ENCODE results near the gene DLG3.
"Not testable (repeated sequence)": the region's sequence is repeated elsewhere in the genome, so short reads cannot be mapped to it uniquely, and the experiment has no call there.

Gene DLG3

GRCh38 chrX:70444326-70444945, at the start of gene DLG3:
DLG3 (plus strand) TSS chrX:70444835; CDS start chrX:70445202, 367 bp downstream.
- DNase-seq, result peak; percentile 40

DNA sequence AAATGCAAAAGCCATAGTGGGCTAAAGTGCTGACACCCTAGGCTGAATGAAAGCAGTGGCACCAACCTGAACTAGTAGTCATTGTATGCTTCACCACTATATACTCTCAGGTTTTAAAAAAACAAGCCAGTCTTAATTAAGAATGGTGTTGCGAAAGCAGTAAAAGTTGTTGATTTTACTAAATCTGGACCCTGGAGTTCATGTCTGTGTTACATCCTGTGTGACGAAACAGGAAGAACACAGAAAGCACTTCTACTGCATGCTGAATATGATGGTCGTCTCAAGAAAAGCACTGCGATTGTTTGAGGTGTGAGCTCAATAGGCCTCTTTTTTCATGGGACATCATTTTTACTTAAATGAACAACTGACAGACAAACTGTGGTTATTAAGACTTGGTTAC, 45.7 kb upstream of the DLG3 start:
- DNase-seq, result peak; percentile 11

DNA sequence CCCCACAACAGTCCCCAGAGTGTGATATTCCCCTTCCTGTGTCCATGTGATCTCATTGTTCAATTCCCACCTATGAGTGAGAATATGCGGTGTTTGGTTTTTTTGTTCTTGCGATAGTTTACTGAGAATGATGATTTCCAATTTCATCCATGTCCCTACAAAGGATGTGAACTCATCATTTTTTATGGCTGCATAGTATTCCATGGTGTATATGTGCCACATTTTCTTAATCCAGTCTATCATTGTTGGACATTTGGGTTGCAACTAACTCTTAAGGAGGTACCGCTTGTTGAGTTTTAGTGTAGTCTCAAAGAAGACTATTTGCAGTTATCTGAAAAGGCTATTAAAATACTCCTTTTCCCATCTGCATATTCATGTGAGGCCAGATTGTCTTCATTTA, 44.5 kb upstream of the DLG3 start:
- DNase-seq, result not testable (repeated sequence)

DNA sequence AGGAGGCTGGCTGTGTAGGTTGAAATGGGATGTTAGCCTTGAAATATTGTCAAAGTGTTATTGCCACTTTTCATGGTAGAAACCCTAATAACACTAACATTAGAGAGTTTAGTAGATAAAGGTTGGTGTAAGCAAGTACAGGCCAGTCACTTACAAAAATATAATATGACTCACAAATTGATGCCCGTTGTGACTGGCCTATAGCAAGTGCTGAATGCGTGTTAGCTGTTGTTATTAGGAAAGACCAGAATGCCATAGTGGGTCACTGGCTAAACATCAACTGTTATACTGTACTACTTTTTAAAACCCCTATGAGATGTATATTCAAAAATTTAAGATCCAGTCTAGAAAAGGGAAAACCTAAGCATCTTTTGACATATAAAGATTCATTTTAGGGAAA, 41.9 kb upstream of the DLG3 start:
- DNase-seq, result no peak

- DNase-seq, result no peak
Observed at GRCh38 chrX:70405003-70405402, 39.6 kb upstream of the DLG3 start.

- DNase-seq, result no peak
Observed at GRCh38 chrX:70410921-70411320, 33.7 kb upstream of the DLG3 start.

GRCh38 chrX:70411475-70411874, 33.2 kb upstream of the DLG3 start:
- DNase-seq, result no peak

- no peak for DNase-seq
Observed at GRCh38 chrX:70421618-70422017, 23.0 kb upstream of the DLG3 start.

DNA sequence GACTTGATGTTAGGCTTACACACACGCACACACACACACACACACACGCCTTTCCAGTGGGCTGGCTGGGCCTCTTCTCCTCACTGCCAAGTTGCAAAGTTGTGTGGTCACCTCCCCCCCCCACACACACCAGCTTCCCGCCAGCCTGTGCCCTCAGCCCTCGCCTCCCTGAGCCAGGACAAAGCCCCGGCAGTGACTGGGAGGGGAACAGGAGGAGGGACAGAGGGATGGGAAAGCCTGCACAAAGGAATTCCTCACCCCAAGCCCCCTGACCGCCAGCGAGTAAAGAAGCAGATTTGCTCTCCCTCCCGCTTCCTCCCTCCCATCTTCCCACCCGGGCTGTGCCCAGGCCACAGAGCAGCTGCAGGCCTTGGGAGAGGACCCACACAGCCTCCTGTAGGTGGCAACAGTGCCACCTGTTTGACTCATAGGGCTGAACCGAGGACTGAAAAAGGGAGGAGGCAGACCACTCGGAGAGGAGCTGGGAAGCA, 21.7 kb upstream of the DLG3 start, which contains the start of gene GDPD2:
Gene GDPD2, plus strand, starts transcription at position 464 of the 491 bp plus-strand sequence. CDS start 1,671 bp downstream, outside the sequence.
- DNase-seq, result no peak

- no peak for DNase-seq
Observed at GRCh38 chrX:70423936-70424675, 20.5 kb upstream of the DLG3 start.

GRCh38 chrX:70424801-70425200, 19.8 kb upstream of the DLG3 start:
- no peak for DNase-seq

DNA sequence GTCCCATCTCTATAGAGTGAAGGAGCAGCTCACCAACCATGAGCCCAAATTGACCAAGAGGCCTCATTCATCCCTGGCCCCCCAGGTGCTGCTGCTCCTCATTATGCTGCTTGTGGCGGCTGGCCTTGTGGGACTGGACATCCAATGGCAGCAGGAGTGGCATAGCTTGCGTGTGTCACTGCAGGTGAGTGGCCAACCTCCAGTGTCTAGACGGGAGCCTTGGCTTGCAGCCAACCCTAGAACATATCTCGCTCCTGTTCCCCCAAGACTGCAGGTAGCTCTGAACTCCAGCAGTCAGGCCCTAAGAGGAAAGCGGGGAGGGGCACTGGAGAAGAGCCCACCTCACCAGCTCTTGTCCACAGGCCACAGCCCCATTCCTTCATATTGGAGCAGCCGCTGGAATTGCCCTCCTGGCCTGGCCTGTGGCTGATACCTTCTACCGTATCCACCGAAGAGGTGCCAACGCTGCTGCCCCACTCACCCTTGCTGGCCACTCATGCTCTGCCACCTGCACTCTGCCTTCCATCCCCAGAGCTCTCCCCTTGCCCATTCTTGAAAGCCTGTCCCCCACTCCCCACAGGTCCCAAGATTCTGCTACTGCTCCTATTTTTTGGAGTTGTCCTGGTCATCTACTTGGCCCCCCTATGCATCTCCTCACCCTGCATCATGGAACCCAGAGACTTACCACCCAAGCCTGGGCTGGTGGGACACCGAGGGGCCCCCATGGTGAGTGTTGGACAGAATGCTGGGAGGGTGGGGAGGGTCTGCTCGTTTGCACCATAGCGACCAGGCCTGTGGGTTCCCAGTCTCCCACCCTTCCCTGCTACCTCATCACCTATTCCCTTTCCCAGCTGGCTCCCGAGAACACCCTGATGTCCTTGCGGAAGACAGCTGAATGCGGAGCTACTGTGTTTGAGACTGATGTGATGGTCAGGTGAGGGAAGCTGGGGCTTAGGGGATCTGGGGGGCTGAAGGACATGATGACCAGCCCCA, 18.1 kb upstream of the DLG3 start:
- DNase-seq, result no peak

GRCh38 chrX:70427365-70427764, 17.3 kb upstream of the DLG3 start:
- DNase-seq, result no peak

GRCh38 chrX:70429759-70430158, 14.9 kb upstream of the DLG3 start:
- DNase-seq, result no peak

DNA sequence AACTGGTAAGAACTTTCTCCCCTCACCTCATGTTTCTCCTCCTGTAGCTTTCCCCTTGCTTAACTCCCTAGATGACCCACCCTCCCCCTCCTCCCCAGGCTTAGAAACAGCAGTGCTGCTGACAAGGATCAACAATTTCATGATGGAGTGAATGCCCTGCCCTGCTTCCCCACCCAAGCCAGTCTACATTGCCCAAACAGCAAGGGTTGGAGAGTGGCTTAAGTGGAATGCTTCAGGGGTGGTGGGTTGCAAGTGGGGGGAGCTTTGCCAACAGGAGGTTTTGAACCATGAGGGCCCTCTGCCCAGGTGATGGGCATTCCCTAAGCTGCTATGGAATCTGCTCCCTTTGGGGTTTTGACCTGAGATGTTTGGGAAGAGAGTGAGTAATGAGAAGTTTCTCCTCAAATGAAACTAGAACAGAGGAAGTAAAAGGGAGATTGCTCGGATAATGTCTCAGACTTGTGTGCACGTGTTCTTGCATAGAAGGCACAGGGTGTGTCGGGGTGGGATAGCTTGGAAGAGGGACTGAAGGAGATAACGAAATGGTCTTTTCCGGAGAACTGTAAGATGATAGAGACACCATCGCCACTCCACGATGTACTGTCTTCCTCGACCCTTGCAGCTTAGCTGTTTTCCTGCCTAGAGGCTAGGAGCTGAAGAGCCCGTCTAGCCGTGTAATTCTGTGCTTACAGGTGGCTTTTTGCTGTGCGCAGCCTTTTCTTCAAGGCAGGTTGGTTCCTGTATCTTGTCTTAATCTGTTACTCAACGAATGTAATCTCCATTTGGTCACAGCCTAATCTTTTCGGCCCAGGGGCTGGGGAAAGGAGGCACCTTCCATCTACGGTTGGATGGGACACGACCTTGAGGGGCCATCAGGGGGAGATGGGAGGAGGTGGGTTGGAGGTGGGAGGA, 11.4 kb upstream of the DLG3 start:
- DNase-seq, result no peak

DNA sequence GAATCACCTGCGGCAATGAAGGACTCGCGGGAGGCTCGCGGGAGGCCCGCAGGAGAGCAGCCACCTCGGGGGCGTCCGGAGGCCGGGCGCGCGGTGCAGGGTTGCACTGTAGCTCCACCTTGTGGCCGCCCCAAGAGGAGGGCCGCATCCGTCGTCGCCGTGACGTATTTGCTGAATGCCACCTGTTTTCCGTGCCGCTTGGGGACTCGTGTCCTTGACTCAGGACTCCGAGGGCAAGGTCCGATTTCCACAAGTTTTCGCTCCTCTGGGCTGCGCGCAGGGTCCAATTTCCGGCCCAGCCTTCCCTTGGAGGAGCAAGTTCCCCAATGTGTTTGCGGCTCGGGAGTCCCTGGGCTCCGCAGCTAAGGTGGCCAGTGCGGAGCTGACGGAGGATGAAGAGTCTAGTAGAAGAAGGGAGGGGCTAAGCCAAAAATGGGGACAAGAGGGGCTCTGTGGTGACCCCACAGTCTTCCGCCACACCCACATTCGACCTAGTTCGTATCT, 10.7 kb upstream of the DLG3 start:
- DNase-seq, result peak; percentile 81

DNA sequence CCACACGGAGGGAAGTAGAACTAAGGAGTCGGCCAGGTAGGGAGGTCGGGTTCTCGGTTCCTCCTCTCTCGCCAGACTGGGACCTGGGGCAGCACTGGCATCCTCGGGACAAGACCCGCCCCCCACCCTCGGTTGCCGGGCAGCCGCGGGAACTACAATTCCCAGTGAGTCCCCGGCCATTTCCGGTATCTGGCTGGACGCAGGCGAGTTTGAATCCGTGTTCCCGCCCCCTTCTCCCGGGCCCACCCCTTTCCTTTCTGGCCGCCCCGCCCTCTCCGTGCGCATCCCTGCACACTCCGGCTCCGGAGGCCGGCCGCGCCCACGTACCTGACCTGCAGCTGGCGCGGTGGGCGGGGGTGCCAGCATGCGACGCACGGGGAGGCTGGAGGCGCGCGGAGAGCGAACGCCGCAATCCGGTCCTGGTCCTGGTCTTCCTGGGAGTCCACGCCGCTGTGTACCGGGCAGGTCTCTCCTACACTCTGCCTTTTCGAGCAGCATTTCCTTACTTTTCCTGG, 10.2 kb upstream of the DLG3 start:
- peak; percentile 80 for DNase-seq

GRCh38 chrX:70434914-70435586, 9.6 kb upstream of the DLG3 start:
- peak; percentile 14 for DNase-seq

GRCh38 chrX:70436343-70436742, 8.3 kb upstream of the DLG3 start:
- no peak for DNase-seq

GRCh38 chrX:70437011-70437410, 7.6 kb upstream of the DLG3 start:
- DNase-seq, result no peak
